Measurements from ENCODE around the gene NCOA7.
A peak's percentile ranks its signal among the peaks of the same experiment; 100 is the strongest.
"Not testable (repeated sequence)": the region's sequence is repeated elsewhere in the genome, so short reads cannot be mapped to it uniquely, and the experiment has no call there.

NCOA7 gene

GRCh38 chr6:125924697-125925358 is 134.1 kb downstream of the NCOA7 start:
- peak overlapping the region; percentile 29 for H3K27ac Mint-ChIP-seq
- DNase-seq = no peak
- peaks cover 87% of the 10 kb centered on the region for H3K36me3 Mint-ChIP-seq (ENCODE audit: low read depth)
- H3K9me3 Mint-ChIP-seq = no peaks in the 10 kb centered on the region
- H3K4me3 Mint-ChIP-seq = no peak overlapping the region
- peaks cover 27% of the 10 kb centered on the region for H3K4me1 Mint-ChIP-seq (ENCODE audit: low read depth)
- no peaks in the 10 kb centered on the region for H3K27me3 Mint-ChIP-seq

- Mint-ChIP-seq H3K4me1 (ENCODE audit: low read depth) (peaks cover 26% of the 10 kb centered on the region), H3K9me3 (peaks cover under 1% of the 10 kb centered on the region), H3K36me3 (ENCODE audit: low read depth) (peaks cover 84% of the 10 kb centered on the region), H3K27me3 (no peaks in the 10 kb centered on the region), H3K27ac (peak overlapping the region; percentile 22), H3K4me3 (no peak overlapping the region)
- DNase-seq = no peak
Measured at GRCh38 chr6:125926711-125927110, 136.0 kb downstream of the NCOA7 start.

GRCh38 chr6:125927761-125928160 is 137.0 kb downstream of the NCOA7 start:
- Mint-ChIP-seq H3K27me3 (no peaks in the 10 kb centered on the region), H3K4me3 (no peak overlapping the region), H3K4me1 (ENCODE audit: low read depth) (peaks cover 34% of the 10 kb centered on the region), H3K9me3 (peaks cover 2% of the 10 kb centered on the region), H3K36me3 (ENCODE audit: low read depth) (peaks cover 81% of the 10 kb centered on the region), H3K27ac (peak overlapping the region; percentile 17)
- DNase-seq = no peak

- Mint-ChIP-seq H3K9me3 (peaks cover 2% of the 10 kb centered on the region), H3K27me3 (no peaks in the 10 kb centered on the region), H3K36me3 (ENCODE audit: low read depth) (peaks cover 55% of the 10 kb centered on the region), H3K4me1 (ENCODE audit: low read depth) (peaks cover 22% of the 10 kb centered on the region), H3K27ac (peak overlapping the region; percentile 2), H3K4me3 (no peak overlapping the region)
- no peak for DNase-seq
Measured at GRCh38 chr6:125930765-125931418, 140.1 kb downstream of the NCOA7 start.

GRCh38 chr6:125931733-125932450 is 141.1 kb downstream of the NCOA7 start:
- Mint-ChIP-seq H3K4me1 (ENCODE audit: low read depth) (peaks cover 15% of the 10 kb centered on the region), H3K27me3 (no peaks in the 10 kb centered on the region), H3K4me3 (no peak overlapping the region), H3K27ac (peak overlapping the region; percentile 80), H3K36me3 (ENCODE audit: low read depth) (peaks cover 46% of the 10 kb centered on the region), H3K9me3 (peaks cover 2% of the 10 kb centered on the region)
- no peak for DNase-seq

- Mint-ChIP-seq H3K27ac (peak overlapping the region; percentile 23), H3K36me3 (ENCODE audit: low read depth) (peaks cover 43% of the 10 kb centered on the region), H3K4me1 (ENCODE audit: low read depth) (peaks cover 15% of the 10 kb centered on the region), H3K27me3 (no peaks in the 10 kb centered on the region), H3K4me3 (no peak overlapping the region), H3K9me3 (peaks cover 2% of the 10 kb centered on the region)
- DNase-seq = no peak
Measured at GRCh38 chr6:125932451-125932795, 141.7 kb downstream of the NCOA7 start.

GRCh38 chr6:125935520-125935919 is 144.8 kb downstream of the NCOA7 start:
- peaks cover 20% of the 10 kb centered on the region for H3K36me3 Mint-ChIP-seq (ENCODE audit: low read depth)
- not testable (repeated sequence) for H3K27me3 Mint-ChIP-seq, H3K9me3 Mint-ChIP-seq, DNase-seq, H3K27ac Mint-ChIP-seq, H3K4me3 Mint-ChIP-seq
- H3K4me1 Mint-ChIP-seq (ENCODE audit: low read depth) = peaks cover 19% of the 10 kb centered on the region

- H3K36me3 Mint-ChIP-seq (ENCODE audit: low read depth) = no peaks in the 10 kb centered on the region
- H3K27me3 Mint-ChIP-seq = peaks cover 9% of the 10 kb centered on the region
- peaks cover 10% of the 10 kb centered on the region for H3K4me1 Mint-ChIP-seq (ENCODE audit: low read depth)
- no peaks in the 10 kb centered on the region for H3K9me3 Mint-ChIP-seq
- DNase-seq = no peak
- H3K27ac Mint-ChIP-seq = no peak overlapping the region
- no peak overlapping the region for H3K4me3 Mint-ChIP-seq
Measured at GRCh38 chr6:125939026-125939425, 148.3 kb downstream of the NCOA7 start.

- Mint-ChIP-seq H3K4me1 (ENCODE audit: low read depth) (peaks cover 14% of the 10 kb centered on the region), H3K4me3 (no peak overlapping the region), H3K9me3 (no peaks in the 10 kb centered on the region), H3K36me3 (ENCODE audit: low read depth) (no peaks in the 10 kb centered on the region), H3K27me3 (peaks cover 9% of the 10 kb centered on the region), H3K27ac (no peak overlapping the region)
- DNase-seq = no peak
Measured at GRCh38 chr6:125939791-125940190, 149.0 kb downstream of the NCOA7 start.

- Mint-ChIP-seq H3K36me3 (ENCODE audit: low read depth) (no peaks in the 10 kb centered on the region), H3K9me3 (no peaks in the 10 kb centered on the region), H3K27me3 (peaks cover 9% of the 10 kb centered on the region), H3K4me1 (ENCODE audit: low read depth) (peaks cover 14% of the 10 kb centered on the region), H3K4me3 (no peak overlapping the region), H3K27ac (no peak overlapping the region)
- DNase-seq = no peak
Measured at GRCh38 chr6:125940247-125941041, 149.7 kb downstream of the NCOA7 start.

GRCh38 chr6:125942672-125943527 is 152.1 kb downstream of the NCOA7 start:
- Mint-ChIP-seq H3K27me3 (peaks cover 9% of the 10 kb centered on the region), H3K9me3 (no peaks in the 10 kb centered on the region), H3K27ac (no peak overlapping the region), H3K4me3 (no peak overlapping the region), H3K4me1 (ENCODE audit: low read depth) (peaks cover 19% of the 10 kb centered on the region), H3K36me3 (ENCODE audit: low read depth) (no peaks in the 10 kb centered on the region)
- no peak for DNase-seq

- Mint-ChIP-seq H3K4me1 (ENCODE audit: low read depth) (peaks cover 19% of the 10 kb centered on the region), H3K4me3 (no peak overlapping the region), H3K9me3 (no peaks in the 10 kb centered on the region), H3K27ac (no peak overlapping the region), H3K36me3 (ENCODE audit: low read depth) (no peaks in the 10 kb centered on the region), H3K27me3 (peaks cover 9% of the 10 kb centered on the region)
- DNase-seq = no peak
Measured at GRCh38 chr6:125943528-125944433, 153.0 kb downstream of the NCOA7 start.

GRCh38 chr6:125944434-125944816 is 153.7 kb downstream of the NCOA7 start:
- Mint-ChIP-seq H3K27me3 (peaks cover 4% of the 10 kb centered on the region), H3K4me1 (ENCODE audit: low read depth) (peaks cover 19% of the 10 kb centered on the region), H3K9me3 (no peaks in the 10 kb centered on the region), H3K27ac (no peak overlapping the region), H3K36me3 (ENCODE audit: low read depth) (no peaks in the 10 kb centered on the region), H3K4me3 (no peak overlapping the region)
- no peak for DNase-seq

Data from activated T-cell treated with anti-CD3 and anti-CD28 coated beads, Interleukin-2, amount 50 U/mL, for 24 hours (primary cell).